Measurements from ENCODE around the gene COG5. TPM values are rescaled to one million over a fixed set of nuclear protein-coding genes. Genes with fewer than 3 reads are reported as not detected.

The COG5 gene
- total RNA-seq, 2 experiments from 2014 or later, result 29.2 to 30.7 TPM

DNA sequence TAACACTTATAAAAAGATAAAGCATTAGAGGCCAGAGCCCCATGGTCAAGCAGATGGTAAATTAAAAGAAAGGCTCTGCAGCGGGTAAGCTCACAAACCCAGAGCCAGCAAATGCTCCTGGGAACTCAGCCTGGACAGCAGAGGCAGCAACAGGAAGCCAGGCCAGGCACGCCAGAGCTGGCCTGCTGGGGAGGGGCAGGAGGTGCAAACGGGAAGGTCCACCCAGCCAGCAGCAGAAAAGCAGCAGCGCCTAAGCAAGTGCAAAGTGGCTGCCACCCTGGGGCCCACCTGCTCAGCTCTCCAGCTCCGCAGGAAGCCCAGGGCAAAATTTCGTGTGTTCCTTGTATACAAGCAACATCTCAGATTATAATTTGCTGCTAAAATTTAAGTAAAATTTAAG lies 176.6 kb downstream of the COG5 start:
- Mint-ChIP-seq H3K27ac (no peak overlapping the region), H3K4me1 (no peaks in the 10 kb centered on the region), H3K9me3 (peaks cover 2% of the 10 kb centered on the region), H3K27me3 (no peaks in the 10 kb centered on the region), H3K4me3 (no peak overlapping the region), H3K36me3 (ENCODE audit: low read depth) (peaks cover 2% of the 10 kb centered on the region)
- ChIA-PET CTCF (no interaction called here), POLR2A (no interaction called here)
- DNase-seq, result no peak

DNA sequence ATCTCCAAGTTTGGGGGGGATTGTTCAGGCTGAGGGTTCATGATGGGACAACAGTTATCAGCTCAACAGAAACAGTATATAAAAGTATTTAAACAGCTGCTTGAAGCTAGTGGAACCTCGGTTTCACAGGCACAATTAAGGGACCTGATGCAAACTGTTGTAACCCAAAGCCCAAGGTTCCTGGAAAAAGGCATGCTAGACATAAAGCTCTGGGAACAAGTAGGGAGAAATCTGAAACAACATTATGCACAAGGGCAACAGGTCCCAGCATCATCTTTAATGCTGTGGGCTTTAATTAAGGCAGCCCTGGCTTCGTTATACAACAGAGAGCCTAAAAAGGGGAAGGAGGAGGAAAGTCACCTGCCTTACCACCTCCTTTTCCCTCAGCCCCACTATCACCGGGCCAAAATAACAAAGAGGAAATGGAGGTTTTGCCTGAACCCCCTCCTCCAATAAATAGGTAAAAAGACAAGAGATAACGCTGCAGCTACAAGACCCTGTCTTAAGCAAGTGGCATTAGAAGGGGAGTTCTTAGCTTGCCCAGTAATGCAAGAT lies 177.1 kb downstream of the COG5 start:
- ChIA-PET POLR2A (no interaction called here), CTCF (no interaction called here)
- Mint-ChIP-seq H3K27me3 (no peaks in the 10 kb centered on the region), H3K27ac (no peak overlapping the region), H3K4me3 (no peak overlapping the region), H3K4me1 (no peaks in the 10 kb centered on the region), H3K36me3 (ENCODE audit: low read depth) (peaks cover 2% of the 10 kb centered on the region), H3K9me3 (peaks cover 2% of the 10 kb centered on the region)
- no peak for DNase-seq

DNA sequence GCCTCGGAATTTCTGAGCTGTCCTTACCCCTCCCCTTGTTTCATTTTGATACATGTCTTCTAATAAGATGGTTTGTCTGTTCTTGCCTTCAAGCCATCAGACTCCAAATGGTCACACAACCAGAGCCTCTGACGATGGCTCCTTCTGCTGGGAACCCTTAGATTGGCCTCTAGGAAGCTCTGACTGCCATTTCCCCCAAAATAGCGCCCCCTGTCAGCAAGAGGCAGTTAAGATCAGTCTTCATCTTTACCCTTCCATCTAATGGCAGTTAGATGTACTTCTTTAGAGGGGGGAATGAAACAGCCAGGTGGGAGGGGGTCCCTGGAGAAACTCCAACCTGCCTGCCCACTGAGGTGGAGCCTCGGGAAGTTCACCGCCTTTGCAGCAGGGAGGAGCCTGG lies 179.7 kb downstream of the COG5 start:
- Mint-ChIP-seq H3K27ac (no peak overlapping the region), H3K27me3 (no peaks in the 10 kb centered on the region), H3K36me3 (ENCODE audit: low read depth) (peaks cover 2% of the 10 kb centered on the region), H3K4me3 (no peak overlapping the region), H3K4me1 (no peaks in the 10 kb centered on the region), H3K9me3 (peaks cover 2% of the 10 kb centered on the region)
- CTCF ChIA-PET, result no interaction called here
- DNase-seq, result no peak
- POLR2A ChIA-PET, result no interaction called here

DNA sequence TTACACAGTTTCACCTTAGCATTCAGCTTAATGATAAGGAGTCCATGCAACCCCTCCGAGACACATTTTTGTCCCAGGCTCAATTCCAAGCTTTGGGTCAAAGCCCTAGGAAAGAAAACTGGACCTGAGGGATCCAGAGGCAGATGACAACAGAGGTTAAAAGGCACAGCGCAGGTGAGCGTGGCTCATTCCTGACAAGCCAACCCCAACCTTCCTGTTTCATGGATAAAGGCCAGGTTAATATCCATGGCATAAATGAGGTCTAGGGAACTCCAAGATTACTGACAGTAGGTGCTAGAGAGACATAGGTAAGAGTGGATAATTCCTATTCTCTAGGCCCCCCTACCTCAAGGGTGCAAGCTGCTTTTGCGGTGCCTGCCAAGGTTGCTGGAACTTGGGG lies 180.5 kb downstream of the COG5 start:
- DNase-seq, result no peak
- H3K9me3 Mint-ChIP-seq, result peaks cover 2% of the 10 kb centered on the region
- no peaks in the 10 kb centered on the region for H3K27me3 Mint-ChIP-seq
- H3K4me1 Mint-ChIP-seq, result no peaks in the 10 kb centered on the region
- no peak overlapping the region for H3K4me3 Mint-ChIP-seq
- peaks cover 2% of the 10 kb centered on the region for H3K36me3 Mint-ChIP-seq (ENCODE audit: low read depth)
- CTCF ChIA-PET, result interaction anchor here (1.2 kb wide), 1 partner anchor 16 kb away, joined by 3 read pairs; no protein-coding TSS in a partner anchor
- no peak overlapping the region for H3K27ac Mint-ChIP-seq
- POLR2A ChIA-PET, result no interaction called here

DNA sequence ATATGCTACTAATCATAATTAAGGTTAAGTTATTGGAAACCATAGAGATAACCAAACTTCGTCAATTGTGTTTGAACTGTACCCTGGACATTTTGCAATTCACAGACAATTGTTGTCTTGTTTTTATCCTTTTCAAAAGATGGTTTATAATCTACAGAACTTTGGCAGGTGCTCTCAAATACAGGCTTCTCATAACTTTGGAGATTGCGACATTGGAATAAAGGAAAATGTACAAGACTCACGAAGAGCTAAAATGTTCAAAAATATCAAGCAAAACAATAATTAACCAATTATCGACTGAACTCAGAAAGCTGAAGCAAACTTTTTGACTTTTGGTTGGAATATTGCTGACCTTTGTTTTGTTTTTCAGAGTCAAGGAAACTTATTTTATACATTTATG lies 182.3 kb downstream of the COG5 start:
- no peak for DNase-seq
- peaks cover 2% of the 10 kb centered on the region for H3K36me3 Mint-ChIP-seq (ENCODE audit: low read depth)
- H3K27me3 Mint-ChIP-seq, result no peaks in the 10 kb centered on the region
- no peaks in the 10 kb centered on the region for H3K4me1 Mint-ChIP-seq
- peaks cover 2% of the 10 kb centered on the region for H3K9me3 Mint-ChIP-seq
- ChIA-PET CTCF (no interaction called here), POLR2A (no interaction called here)
- H3K27ac Mint-ChIP-seq, result no peak overlapping the region
- H3K4me3 Mint-ChIP-seq, result no peak overlapping the region

- ChIA-PET CTCF (no interaction called here), POLR2A (no interaction called here)
- DNase-seq, result no peak
- H3K9me3 Mint-ChIP-seq, result no peaks in the 10 kb centered on the region
- no peak overlapping the region for H3K4me3 Mint-ChIP-seq
- no peaks in the 10 kb centered on the region for H3K27me3 Mint-ChIP-seq
- no peaks in the 10 kb centered on the region for H3K4me1 Mint-ChIP-seq
- no peaks in the 10 kb centered on the region for H3K36me3 Mint-ChIP-seq (ENCODE audit: low read depth)
- H3K27ac Mint-ChIP-seq, result no peak overlapping the region
These were observed 190.4 kb downstream of the COG5 start for GRCh38 chr7:107373354-107373753.

DNA sequence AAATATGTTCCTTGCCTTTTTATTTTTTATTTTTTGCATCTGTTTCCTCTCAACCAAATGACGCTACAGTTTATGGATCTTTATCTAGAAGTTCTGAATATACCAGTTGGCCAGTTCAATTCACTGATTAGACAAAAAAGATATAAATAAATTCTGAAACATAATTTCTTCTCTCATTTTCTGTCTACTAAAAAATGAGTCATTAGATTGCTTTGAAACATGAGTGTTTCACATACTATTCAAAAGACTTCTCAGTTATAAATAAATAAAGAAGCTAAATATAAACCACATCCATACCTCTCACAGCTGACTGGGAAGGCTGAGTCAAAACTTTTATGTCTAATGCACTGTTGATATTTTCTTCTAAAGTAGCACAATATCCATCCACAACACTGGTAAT lies 191.4 kb downstream of the COG5 start:
- Mint-ChIP-seq H3K4me1 (no peaks in the 10 kb centered on the region), H3K9me3 (no peaks in the 10 kb centered on the region), H3K36me3 (ENCODE audit: low read depth) (no peaks in the 10 kb centered on the region), H3K4me3 (no peak overlapping the region), H3K27ac (no peak overlapping the region), H3K27me3 (no peaks in the 10 kb centered on the region)
- POLR2A ChIA-PET, result no interaction called here
- CTCF ChIA-PET, result no interaction called here
- DNase-seq, result no peak

DNA sequence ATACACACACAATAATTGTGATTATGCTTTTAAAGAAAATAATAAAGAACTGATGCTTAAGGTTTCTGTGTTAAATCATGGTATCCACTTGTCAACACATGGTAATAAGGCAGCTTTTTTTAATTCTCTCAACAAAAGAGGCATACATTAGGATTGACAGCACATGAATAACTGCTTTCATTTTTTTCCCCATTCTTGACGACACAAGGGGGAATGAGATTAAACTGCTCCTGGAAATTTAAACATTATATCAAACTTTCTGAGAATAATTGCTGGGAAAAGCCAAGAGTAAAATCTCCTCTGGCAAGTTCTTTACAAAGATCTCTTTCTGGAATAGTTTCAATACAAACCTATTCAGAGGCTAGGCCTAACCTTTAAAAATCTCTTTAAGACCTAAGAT lies 192.9 kb downstream of the COG5 start:
- H3K9me3 Mint-ChIP-seq, result no peaks in the 10 kb centered on the region
- no peak overlapping the region for H3K4me3 Mint-ChIP-seq
- no peaks in the 10 kb centered on the region for H3K4me1 Mint-ChIP-seq
- ChIA-PET POLR2A (no interaction called here), CTCF (no interaction called here)
- no peak for DNase-seq
- no peak overlapping the region for H3K27ac Mint-ChIP-seq
- H3K27me3 Mint-ChIP-seq, result no peaks in the 10 kb centered on the region
- no peaks in the 10 kb centered on the region for H3K36me3 Mint-ChIP-seq (ENCODE audit: low read depth)

- peaks cover 12% of the 10 kb centered on the region for H3K9me3 Mint-ChIP-seq
- H3K4me3 Mint-ChIP-seq, result no peak overlapping the region
- no peaks in the 10 kb centered on the region for H3K4me1 Mint-ChIP-seq
- H3K27me3 Mint-ChIP-seq, result no peaks in the 10 kb centered on the region
- POLR2A ChIA-PET, result no interaction called here
- H3K27ac Mint-ChIP-seq, result no peak overlapping the region
- DNase-seq, result no peak
- H3K36me3 Mint-ChIP-seq (ENCODE audit: low read depth), result peaks cover 24% of the 10 kb centered on the region
- CTCF ChIA-PET, result no interaction called here
These were observed 198.9 kb downstream of the COG5 start for GRCh38 chr7:107364787-107365186.

- Mint-ChIP-seq H3K27me3 (no peaks in the 10 kb centered on the region), H3K36me3 (ENCODE audit: low read depth) (peaks cover 38% of the 10 kb centered on the region), H3K9me3 (peaks cover 16% of the 10 kb centered on the region), H3K27ac (no peak overlapping the region), H3K4me3 (no peak overlapping the region), H3K4me1 (no peaks in the 10 kb centered on the region)
- ChIA-PET POLR2A (no interaction called here), CTCF (interaction anchor here (0.8 kb wide), 1 partner anchor 142 kb away, joined by 3 read pairs; no protein-coding TSS in a partner anchor)
- no peak for DNase-seq
These were observed 204.0 kb downstream of the COG5 start for GRCh38 chr7:107359520-107360316.

- H3K36me3 Mint-ChIP-seq (ENCODE audit: low read depth), result peaks cover 22% of the 10 kb centered on the region
- CTCF ChIA-PET, result interaction anchor here (0.6 kb wide), 1 partner anchor 360 kb away, joined by 3 read pairs; no protein-coding TSS in a partner anchor
- no peak overlapping the region for H3K27ac Mint-ChIP-seq
- peaks cover 13% of the 10 kb centered on the region for H3K9me3 Mint-ChIP-seq
- POLR2A ChIA-PET, result no interaction called here
- no peak overlapping the region for H3K4me3 Mint-ChIP-seq
- H3K4me1 Mint-ChIP-seq, result no peaks in the 10 kb centered on the region
- H3K27me3 Mint-ChIP-seq, result no peaks in the 10 kb centered on the region
- no peak for DNase-seq
These were observed 208.1 kb downstream of the COG5 start for GRCh38 chr7:107355616-107356015.

DNA sequence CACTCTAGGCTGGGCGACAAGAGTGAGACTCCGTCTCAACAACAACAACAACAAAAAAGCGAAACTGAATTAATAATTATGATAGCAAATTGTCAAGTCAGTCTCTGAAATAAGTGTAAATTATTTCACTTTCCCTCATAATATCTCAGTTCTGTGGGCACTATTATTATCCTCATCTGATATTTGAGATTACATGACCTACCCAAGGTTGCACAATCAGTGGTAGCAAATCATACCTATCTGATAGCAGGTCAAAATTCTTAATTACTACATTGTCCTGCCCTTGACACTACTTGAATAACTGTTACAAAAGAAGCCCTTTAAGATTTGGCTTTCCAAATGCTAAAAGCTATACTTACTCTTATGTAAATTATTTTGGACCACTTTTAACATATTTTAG lies 209.1 kb downstream of the COG5 start:
- no peaks in the 10 kb centered on the region for H3K27me3 Mint-ChIP-seq
- CTCF ChIA-PET, result no interaction called here
- H3K9me3 Mint-ChIP-seq, result peaks cover 3% of the 10 kb centered on the region
- no peak overlapping the region for H3K4me3 Mint-ChIP-seq
- H3K27ac Mint-ChIP-seq, result no peak overlapping the region
- POLR2A ChIA-PET, result no interaction called here
- DNase-seq, result no peak
- no peaks in the 10 kb centered on the region for H3K4me1 Mint-ChIP-seq
- H3K36me3 Mint-ChIP-seq (ENCODE audit: low read depth), result peaks cover 13% of the 10 kb centered on the region

- no peak for DNase-seq
- Mint-ChIP-seq H3K27ac (no peak overlapping the region), H3K4me1 (no peaks in the 10 kb centered on the region), H3K4me3 (no peak overlapping the region), H3K36me3 (ENCODE audit: low read depth) (peaks cover 5% of the 10 kb centered on the region), H3K9me3 (no peaks in the 10 kb centered on the region), H3K27me3 (no peaks in the 10 kb centered on the region)
- ChIA-PET CTCF (no interaction called here), POLR2A (no interaction called here)
These were observed 210.0 kb downstream of the COG5 start for GRCh38 chr7:107353701-107354100.

GRCh38 chr7:107345898-107346297 lies 217.8 kb downstream of the COG5 start:
- H3K9me3 Mint-ChIP-seq, result no peaks in the 10 kb centered on the region
- no peaks in the 10 kb centered on the region for H3K27me3 Mint-ChIP-seq
- no peak overlapping the region for H3K4me3 Mint-ChIP-seq
- CTCF ChIA-PET, result no interaction called here
- peaks cover 8% of the 10 kb centered on the region for H3K36me3 Mint-ChIP-seq (ENCODE audit: low read depth)
- no peak overlapping the region for H3K27ac Mint-ChIP-seq
- H3K4me1 Mint-ChIP-seq, result no peaks in the 10 kb centered on the region
- DNase-seq, result no peak
- POLR2A ChIA-PET, result no interaction called here
